GM19467 (cell line): ENCODE measurements around the gene MOG.

Source experiments
- ATAC-seq: cut with Tn5 transposase; IDR thresholded peaks from one replicate; pipeline ENCODE4 v1.9.1; 2021; ENCODE audit warnings: mild to moderate bottlenecking, moderate library complexity; ENCODE audit not compliant: unreplicated experiment

MOG gene

GRCh38 chr6:29674008-29674407, 17.1 kb downstream of the MOG start:
- ATAC-seq: no peak

GRCh38 chr6:29675561-29675960, 18.7 kb downstream of the MOG start:
- no peak for ATAC-seq

- no peak for ATAC-seq
Measured at GRCh38 chr6:29676981-29677601, 20.2 kb downstream of the MOG start.

- no peak for ATAC-seq
Measured at GRCh38 chr6:29678114-29678513, 21.2 kb downstream of the MOG start.

- no peak for ATAC-seq
Measured at GRCh38 chr6:29679962-29680361, 23.1 kb downstream of the MOG start.

- no peak for ATAC-seq
Measured at GRCh38 chr6:29680416-29680815, 23.5 kb downstream of the MOG start.

GRCh38 chr6:29680904-29681303, 24.0 kb downstream of the MOG start, which contains the start of gene ZFP57:
ZFP57 (minus strand) TSS chr6:29681152; CDS start chr6:29677003, 4,149 bp downstream.
- no peak for ATAC-seq

GRCh38 chr6:29681811-29682210, 24.9 kb downstream of the MOG start:
- ATAC-seq: no peak

GRCh38 chr6:29685718-29686326, 28.9 kb downstream of the MOG start:
- no peak for ATAC-seq

- no peak for ATAC-seq
Measured at GRCh38 chr6:29694637-29695036, 37.7 kb downstream of the MOG start.

- no peak for ATAC-seq
Measured at GRCh38 chr6:29696147-29697125, 39.5 kb downstream of the MOG start.

GRCh38 chr6:29702519-29703103, 45.7 kb downstream of the MOG start:
- no peak for ATAC-seq

- no peak for ATAC-seq
Measured at GRCh38 chr6:29705389-29706231, 48.7 kb downstream of the MOG start.

GRCh38 chr6:29708432-29709179, 51.7 kb downstream of the MOG start:
- ATAC-seq: no peak

- no peak for ATAC-seq
Measured at GRCh38 chr6:29709188-29709587, 52.3 kb downstream of the MOG start.

GRCh38 chr6:29710281-29710941, 53.5 kb downstream of the MOG start:
- no peak for ATAC-seq

- no peak for ATAC-seq
Measured at GRCh38 chr6:29720863-29721262, 64.0 kb downstream of the MOG start.
